ENCODE results near the gene MOB3C. TPM values are rescaled to one million over a fixed set of nuclear protein-coding genes. Genes with fewer than 3 reads are reported as not detected.

Gene MOB3C
- total RNA-seq, 2 experiments from 2014 or later: 2.7 to 3.8 TPM

- no peak for DNase-seq (ENCODE audit: low spot score)
Observed at GRCh38 chr1:46615088-46615487, 1.5 kb downstream of the MOB3C start.

GRCh38 chr1:46614604-46614984, 2.0 kb downstream of the MOB3C start:
- Histone ChIP-seq H3K9me3 (ENCODE audit: low read length) (no peaks in the 10 kb centered on the region), H3K9me2 (ENCODE audit: insufficient read depth, low read length) (no peaks in the 10 kb centered on the region), H3K4me2 (ENCODE audit: low read length) (no peak overlapping the region), H3K27ac (ENCODE audit: low read depth, low read length, poor library complexity, severe bottlenecking) (no peak overlapping the region), H2AFZ (ENCODE audit: low read length) (no peak overlapping the region), H3K36me3 (ENCODE audit: insufficient read depth, low read length) (no peaks in the 10 kb centered on the region), H4K20me1 (ENCODE audit: insufficient read depth, low read length) (no peaks in the 10 kb centered on the region), H3K4me3 (ENCODE audit: low read depth, low read length, poor library complexity, severe bottlenecking) (no peak overlapping the region), H3K4me1 (ENCODE audit: insufficient read depth, low read length, poor library complexity, severe bottlenecking) (peaks cover 17% of the 10 kb centered on the region), H3K79me2 (ENCODE audit: insufficient read depth, low read depth, low read length) (no peaks in the 10 kb centered on the region)
- no peak for DNase-seq (ENCODE audit: low spot score)
- TF ChIP-seq EZH2phosphoT487 (IDR thresholded peaks at IDR 0.05; ENCODE audit: borderline replicate concordance, low read depth, low read length) (no peak), CTCF (conservative IDR thresholded peaks at IDR 0.05; ENCODE audit: low read length) (no peak)
- intact Hi-C loops (cut with micrococcal nuclease; ENCODE audit: unreplicated experiment): no loop called here
- BruUV-seq (replicated peaks): no TSS peak
- CTCF ChIA-PET (ENCODE audit: unreplicated experiment): interaction anchor here (1.5 kb wide), 1 partner anchor 10 kb away, joined by 4 read pairs; the partner anchor contains the start of gene MKNK1
- POLR2A ChIA-PET: interaction anchor here (8.5 kb wide), 1 partner anchor 10 kb away, joined by 62 read pairs; the partner anchor contains the start of gene MKNK1

More at GRCh38 chr1:46615088-46615487, 1.5 kb downstream of the MOB3C start:
- CTCF ChIA-PET (ENCODE audit: unreplicated experiment): interaction anchor here (0.6 kb wide), 1 partner anchor 60 kb away, joined by 3 read pairs; no protein-coding TSS in a partner anchor
- Histone ChIP-seq H3K9me3 (ENCODE audit: low read length) (no peaks in the 10 kb centered on the region), H3K9me2 (ENCODE audit: insufficient read depth, low read length) (no peaks in the 10 kb centered on the region), H2AFZ (ENCODE audit: low read length) (no peak overlapping the region), H3K79me2 (ENCODE audit: insufficient read depth, low read depth, low read length) (no peaks in the 10 kb centered on the region), H3K4me3 (ENCODE audit: low read depth, low read length, poor library complexity, severe bottlenecking) (no peak overlapping the region), H3K27ac (ENCODE audit: low read depth, low read length, poor library complexity, severe bottlenecking) (no peak overlapping the region), H3K36me3 (ENCODE audit: insufficient read depth, low read length) (no peaks in the 10 kb centered on the region), H3K4me1 (ENCODE audit: insufficient read depth, low read length, poor library complexity, severe bottlenecking) (peaks cover 17% of the 10 kb centered on the region), H4K20me1 (ENCODE audit: insufficient read depth, low read length) (no peaks in the 10 kb centered on the region), H3K4me2 (ENCODE audit: low read length) (peak overlapping the region; percentile 78)
- BruUV-seq (replicated peaks): no TSS peak
- POLR2A ChIA-PET: interaction anchor here (0.6 to 8.5 kb wide), 2 partner anchors 11 to 1818 kb away, joined by 3 to 62 read pairs; partner anchors contain the start of gene MKNK1
- intact Hi-C loops (cut with micrococcal nuclease; ENCODE audit: unreplicated experiment): no loop called here
- TF ChIP-seq EZH2phosphoT487 (IDR thresholded peaks at IDR 0.05; ENCODE audit: borderline replicate concordance, low read depth, low read length) (no peak), CTCF (conservative IDR thresholded peaks at IDR 0.05; ENCODE audit: low read length) (no peak)

Measured in OCI-LY7 (cell line).